ENCODE data around the gene ZBTB38. TPM values are rescaled to one million over a fixed set of nuclear protein-coding genes. Genes with fewer than 3 reads are reported as not detected.
A peak's percentile ranks its signal among the peaks of the same experiment; 100 is the strongest.

Gene ZBTB38
- total RNA-seq, 1 experiment from 2014 or later = 21.8 TPM

DNA sequence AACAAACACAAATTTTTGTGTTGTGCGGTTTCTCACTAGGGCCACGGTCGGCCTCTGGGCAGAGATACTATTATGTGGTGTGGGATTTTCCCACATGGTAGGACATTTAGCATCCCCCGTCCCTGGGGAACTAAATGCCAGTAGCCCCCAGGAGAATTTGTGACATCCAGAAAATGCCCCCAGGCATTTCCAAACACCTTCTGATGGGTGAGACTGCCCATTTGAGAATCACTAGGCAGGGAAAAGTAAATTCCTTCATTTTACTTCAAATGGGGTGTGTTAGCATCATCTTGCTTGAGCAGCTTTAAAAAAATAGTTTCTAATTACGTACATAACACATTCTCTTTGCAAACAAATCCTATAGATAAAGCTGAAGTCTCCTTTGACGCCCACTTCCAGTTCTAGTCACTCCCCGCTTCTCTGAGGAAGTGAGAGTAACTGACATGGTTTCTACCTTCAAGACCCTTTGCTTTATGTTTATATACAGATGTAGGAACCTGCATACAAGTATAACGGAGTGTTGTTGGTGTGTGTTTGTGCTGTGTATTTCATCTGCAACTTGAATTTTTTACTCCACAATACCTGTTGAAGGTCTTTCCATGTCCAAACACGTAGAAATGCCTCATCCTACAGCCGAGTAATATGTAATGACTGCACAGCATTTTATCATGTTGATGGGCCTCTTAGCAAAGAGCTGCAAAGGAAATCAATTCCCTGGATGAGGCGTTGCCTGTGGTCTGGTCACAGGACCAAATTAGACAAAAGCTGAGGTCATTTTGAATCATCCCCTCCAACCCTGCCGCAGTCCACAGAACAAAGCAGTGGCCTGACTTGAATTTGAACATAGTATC is 31.4 kb upstream of the ZBTB38 start:
- no peak overlapping the region for H3K4me3 ChIP-seq
- H3K79me2 ChIP-seq (ENCODE audit: low read depth) = no peaks in the 10 kb centered on the region
- TF ChIP-seq EZH2 (IDR thresholded peaks at IDR 0.05; ENCODE audit: low read depth) = no peak
- TF ChIP-seq, protein P1, sequence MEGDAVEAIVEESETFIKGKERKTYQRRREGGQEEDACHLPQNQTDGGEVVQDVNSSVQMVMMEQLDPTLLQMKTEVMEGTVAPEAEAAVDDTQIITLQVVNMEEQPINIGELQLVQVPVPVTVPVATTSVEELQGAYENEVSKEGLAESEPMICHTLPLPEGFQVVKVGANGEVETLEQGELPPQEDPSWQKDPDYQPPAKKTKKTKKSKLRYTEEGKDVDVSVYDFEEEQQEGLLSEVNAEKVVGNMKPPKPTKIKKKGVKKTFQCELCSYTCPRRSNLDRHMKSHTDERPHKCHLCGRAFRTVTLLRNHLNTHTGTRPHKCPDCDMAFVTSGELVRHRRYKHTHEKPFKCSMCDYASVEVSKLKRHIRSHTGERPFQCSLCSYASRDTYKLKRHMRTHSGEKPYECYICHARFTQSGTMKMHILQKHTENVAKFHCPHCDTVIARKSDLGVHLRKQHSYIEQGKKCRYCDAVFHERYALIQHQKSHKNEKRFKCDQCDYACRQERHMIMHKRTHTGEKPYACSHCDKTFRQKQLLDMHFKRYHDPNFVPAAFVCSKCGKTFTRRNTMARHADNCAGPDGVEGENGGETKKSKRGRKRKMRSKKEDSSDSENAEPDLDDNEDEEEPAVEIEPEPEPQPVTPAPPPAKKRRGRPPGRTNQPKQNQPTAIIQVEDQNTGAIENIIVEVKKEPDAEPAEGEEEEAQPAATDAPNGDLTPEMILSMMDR (conservative IDR thresholded peaks at IDR 0.05) = no peak
- no peak overlapping the region for H3K27ac ChIP-seq
- H3K36me3 ChIP-seq (ENCODE audit: low read depth) = no peaks in the 10 kb centered on the region
- H3K9me2 ChIP-seq (ENCODE audit: insufficient read depth) = no peaks in the 10 kb centered on the region
- no TSS peak for BruUV-seq (replicated peaks)
- H4K20me1 ChIP-seq (ENCODE audit: insufficient read depth) = no peaks in the 10 kb centered on the region
- peaks cover 26% of the 10 kb centered on the region for H3K4me1 ChIP-seq (replicated peaks; ENCODE audit: insufficient read depth)
- POLR2A ChIA-PET (ENCODE audit: unreplicated experiment) = no interaction called here
- peak; percentile 16 to 52 for DNase-seq
- no peaks in the 10 kb centered on the region for H3K9me3 ChIP-seq (ENCODE audit: insufficient read depth, low read depth)
- 0 out of 2 replicates have a peak overlapping the region, but pooled peaks have one; percentile 13 for H3K4me2 ChIP-seq
- no peak overlapping the region for H2AFZ ChIP-seq
- H3F3A ChIP-seq (ENCODE audit: insufficient read depth, low read depth) = peaks cover 23% of the 10 kb centered on the region
- CTCF ChIA-PET = interaction anchor here (1.2 kb wide), 1 partner anchor 24 kb away, joined by 4 read pairs; no protein-coding TSS in a partner anchor
- H3K27me3 ChIP-seq (ENCODE audit: insufficient read depth, low read depth) = no peaks in the 10 kb centered on the region
- intact Hi-C loops (cut with micrococcal nuclease; ENCODE audit: unreplicated experiment) = no loop called here

DNA sequence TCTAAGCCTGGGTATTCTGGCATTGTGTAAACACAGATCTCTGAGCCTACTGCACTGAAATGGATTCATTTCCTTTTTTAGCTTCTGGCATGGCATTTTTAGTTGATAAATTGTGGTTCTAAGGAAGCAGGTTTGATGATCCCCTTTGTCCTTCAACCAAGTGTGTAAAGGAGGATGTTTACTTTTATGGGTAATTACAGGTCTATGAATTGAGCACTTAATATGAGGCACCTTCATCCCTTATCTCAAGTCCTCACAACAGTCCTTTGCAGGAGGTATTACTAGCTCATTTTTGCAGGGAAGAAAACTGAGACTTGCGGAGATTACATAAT is 30.8 kb upstream of the ZBTB38 start:
- POLR2A ChIA-PET (ENCODE audit: unreplicated experiment) = interaction anchor here (0.6 kb wide), 1 partner anchor 1137 kb away, joined by 5 read pairs; no protein-coding TSS in a partner anchor
- H3K9me2 ChIP-seq (ENCODE audit: insufficient read depth) = no peaks in the 10 kb centered on the region
- BruUV-seq (replicated peaks) = no TSS peak
- no peaks in the 10 kb centered on the region for H3K27me3 ChIP-seq (ENCODE audit: insufficient read depth, low read depth)
- no peaks in the 10 kb centered on the region for H3K79me2 ChIP-seq (ENCODE audit: low read depth)
- H3K36me3 ChIP-seq (ENCODE audit: low read depth) = no peaks in the 10 kb centered on the region
- no peak overlapping the region for H3K27ac ChIP-seq
- CTCF ChIA-PET = interaction anchor here (1.2 kb wide), 1 partner anchor 23 kb away, joined by 4 read pairs; no protein-coding TSS in a partner anchor
- H3K4me2 ChIP-seq = 0 out of 2 replicates have a peak overlapping the region, but pooled peaks have one; percentile 13
- no peak overlapping the region for H2AFZ ChIP-seq
- H3K4me1 ChIP-seq (replicated peaks; ENCODE audit: insufficient read depth) = peaks cover 20% of the 10 kb centered on the region
- peaks cover 17% of the 10 kb centered on the region for H3F3A ChIP-seq (ENCODE audit: insufficient read depth, low read depth)
- intact Hi-C loops (cut with micrococcal nuclease; ENCODE audit: unreplicated experiment) = no loop called here
- H3K4me3 ChIP-seq = no peak overlapping the region
- no peaks in the 10 kb centered on the region for H4K20me1 ChIP-seq (ENCODE audit: insufficient read depth)
- TF ChIP-seq, protein P1 (conservative IDR thresholded peaks at IDR 0.05) = no peak
- TF ChIP-seq EZH2 (IDR thresholded peaks at IDR 0.05; ENCODE audit: low read depth) = no peak
- no peaks in the 10 kb centered on the region for H3K9me3 ChIP-seq (ENCODE audit: insufficient read depth, low read depth)
- no peak for DNase-seq

DNA sequence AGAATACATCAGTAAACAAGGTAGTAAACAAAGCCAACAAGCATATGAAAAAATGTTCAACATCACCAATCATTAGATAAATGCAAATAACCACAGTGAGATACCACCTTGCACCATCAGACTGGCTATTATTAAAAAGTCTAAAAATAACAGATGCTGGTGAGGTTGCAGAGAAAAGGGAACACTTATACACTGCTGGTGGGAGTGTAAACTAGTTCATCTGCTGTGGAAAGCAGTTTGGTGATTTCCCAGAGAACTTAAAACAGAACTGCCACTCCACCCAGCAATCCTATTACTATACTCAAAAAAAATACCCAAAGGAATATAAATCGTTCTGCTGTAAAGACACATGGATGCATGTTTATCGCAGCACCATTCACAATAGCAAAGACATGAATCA is 30.3 kb upstream of the ZBTB38 start:
- no peak for TF ChIP-seq EZH2 (IDR thresholded peaks at IDR 0.05; ENCODE audit: low read depth)
- TF ChIP-seq, protein P1 (conservative IDR thresholded peaks at IDR 0.05) = no peak
- intact Hi-C loops (cut with micrococcal nuclease; ENCODE audit: unreplicated experiment) = no loop called here
- Histone ChIP-seq H3K9me3 (ENCODE audit: insufficient read depth, low read depth) (no peaks in the 10 kb centered on the region), H3K4me2 (no peak overlapping the region), H3K36me3 (ENCODE audit: low read depth) (no peaks in the 10 kb centered on the region), H3K27me3 (ENCODE audit: insufficient read depth, low read depth) (no peaks in the 10 kb centered on the region), H3K79me2 (ENCODE audit: low read depth) (no peaks in the 10 kb centered on the region), H3K4me1 (replicated peaks; ENCODE audit: insufficient read depth) (peaks cover 15% of the 10 kb centered on the region), H3K4me3 (no peak overlapping the region), H3K27ac (no peak overlapping the region), H4K20me1 (ENCODE audit: insufficient read depth) (no peaks in the 10 kb centered on the region), H3K9me2 (ENCODE audit: insufficient read depth) (no peaks in the 10 kb centered on the region), H2AFZ (no peak overlapping the region), H3F3A (ENCODE audit: insufficient read depth, low read depth) (peaks cover 13% of the 10 kb centered on the region; the same call in 1 of the 2 replicates)
- CTCF ChIA-PET = interaction anchor here (1.2 kb wide), 1 partner anchor 23 kb away, joined by 4 read pairs; no protein-coding TSS in a partner anchor
- POLR2A ChIA-PET (ENCODE audit: unreplicated experiment) = interaction anchor here (0.6 kb wide), 1 partner anchor 1136 kb away, joined by 5 read pairs; no protein-coding TSS in a partner anchor
- BruUV-seq (replicated peaks) = no TSS peak
- DNase-seq = no peak
